MCF 10A (cell line): Measurements from ENCODE around the gene LGALS3. TPM values are rescaled to one million over a fixed set of nuclear protein-coding genes. Genes with fewer than 3 reads are reported as not detected.

Experiments
- BruUV-seq: library from RNA; stranded (reverse); fragments of 400-500 nt; replicated peaks from 2 replicates; lab custom pipeline; 2021; lab: Mats Ljungman, UMichigan
- CTCF ChIA-PET: fragments of 300-600 bp; sonication (Branson Sonifier 250); formaldehyde crosslinking; extraction: SDS; loops from one replicate; lab custom pipeline; 2021; ENCODE audit warnings: antibody characterized with exemption, inconsistent platforms; lab: Yijun Ruan, JAX
- POLR2A ChIA-PET: fragments of 300-600, 350-650 bp; sonication (Branson Sonifier 250); formaldehyde crosslinking; extraction: SDS; loops from one replicate; lab custom pipeline; 2020; ENCODE audit warnings: antibody characterized with exemption, inconsistent platforms; lab: Yijun Ruan, JAX
- DNase-seq: peaks from one replicate; pipeline ENCODE4 v3.0.0-alpha.2; 2018; ENCODE audit not compliant: unreplicated experiment
- H3K27ac Mint-ChIP-seq: one replicate; pipeline ENCODE4 v1.8.0; 2022; ENCODE audit warnings: mild to moderate bottlenecking, low read depth, mixed read lengths; ENCODE audit not compliant: unreplicated experiment
- H3K27me3 Mint-ChIP-seq: one replicate; pipeline ENCODE4 v1.8.0; 2022; ENCODE audit warnings: mixed read lengths; ENCODE audit not compliant: insufficient read depth, unreplicated experiment
- H3K36me3 Mint-ChIP-seq: one replicate; pipeline ENCODE4 v1.8.0; 2022; ENCODE audit warnings: mild to moderate bottlenecking, moderate library complexity, mixed read lengths; ENCODE audit not compliant: insufficient read depth, unreplicated experiment
- H3K4me1 Mint-ChIP-seq: one replicate; pipeline ENCODE4 v1.8.0; 2022; ENCODE audit warnings: mixed read lengths; ENCODE audit not compliant: insufficient read depth, unreplicated experiment
- H3K4me3 Mint-ChIP-seq: one replicate; pipeline ENCODE4 v1.8.0; 2022; ENCODE audit warnings: mild to moderate bottlenecking, moderate library complexity, mixed read lengths; ENCODE audit not compliant: unreplicated experiment
- H3K9me3 Mint-ChIP-seq: one replicate; pipeline ENCODE4 v1.8.0; 2022; ENCODE audit warnings: mixed read lengths; ENCODE audit not compliant: unreplicated experiment
- CTCF ChIP-seq: fragments of 200-600 bp; IDR thresholded peaks from one replicate; pipeline ENCODE4 v1.8.0; 2022; ENCODE audit warnings: antibody characterized with exemption, mild to moderate bottlenecking; ENCODE audit not compliant: unreplicated experiment
- intact Hi-C: fragments of 100-400 bp; cut with micrococcal nuclease; formaldehyde crosslinking; loops from 2 replicates; pipeline ENCODE4 v1.14.1; 2022
- total RNA-seq: library from RNA; stranded (reverse); gene quantifications from 2 replicates; pipeline ENCODE4 v1.2.3, GENCODE V29; 2022

Gene LGALS3
- total RNA-seq, 1 experiment from 2014 or later = 154 TPM

- no peaks in the 10 kb centered on the region for H3K27me3 Mint-ChIP-seq
- intact Hi-C loops = no loop called here
- no peak for TF ChIP-seq CTCF
- TSS peak; percentile 75 for BruUV-seq
- DNase-seq = peak; percentile 99
- ChIA-PET CTCF (interaction anchor here (0.6 to 1.8 kb wide), 6 partner anchors 9 to 1886 kb away, joined by 3 to 5 read pairs (median 4); partner anchors contain the start of gene FBXO34), POLR2A (interaction anchor here (0.5 to 1.8 kb wide), 10 partner anchors 10 to 224 kb away, joined by 3 to 9 read pairs (median 5); partner anchors contain the start of genes MAPK1IP1L, SOCS4 and WDHD1)
- peaks cover 22% of the 10 kb centered on the region for H3K4me1 Mint-ChIP-seq
- H3K36me3 Mint-ChIP-seq = peaks cover 7% of the 10 kb centered on the region
- H3K9me3 Mint-ChIP-seq = no peaks in the 10 kb centered on the region
- H3K27ac Mint-ChIP-seq = peak within 1 kb of the TSS; percentile 76
- H3K4me3 Mint-ChIP-seq = peak within 1 kb of the TSS; percentile 100
These were observed 62.4 kb downstream of the LGALS3 start, which contains the start of gene DLGAP5 for GRCh38 chr14:55191203-55192053. DLGAP5 (minus strand) TSS chr14:55191585; CDS start chr14:55189179, 2,406 bp downstream.

- no peak for DNase-seq
- peak overlapping the region; percentile 100 for H3K4me3 Mint-ChIP-seq
- H3K36me3 Mint-ChIP-seq = peaks cover 7% of the 10 kb centered on the region
- peaks cover 19% of the 10 kb centered on the region for H3K4me1 Mint-ChIP-seq
- CTCF ChIA-PET = interaction anchor here (0.6 to 1.8 kb wide), 5 partner anchors 9 to 1886 kb away, joined by 3 to 5 read pairs (median 3); partner anchors contain the start of gene FBXO34
- H3K27me3 Mint-ChIP-seq = no peaks in the 10 kb centered on the region
- no peaks in the 10 kb centered on the region for H3K9me3 Mint-ChIP-seq
- no peak for TF ChIP-seq CTCF
- TSS peak; percentile 63 for BruUV-seq
- POLR2A ChIA-PET = interaction anchor here (0.5 to 1.8 kb wide), 10 partner anchors 11 to 602 kb away, joined by 3 to 8 read pairs (median 3); partner anchors contain the start of gene MAPK1IP1L
- H3K27ac Mint-ChIP-seq = peak overlapping the region; percentile 76
- intact Hi-C loops = no loop called here
These were observed 63.1 kb downstream of the LGALS3 start for GRCh38 chr14:55192054-55192621.

GRCh38 chr14:55194656-55195355, 65.8 kb downstream of the LGALS3 start:
- Mint-ChIP-seq H3K4me3 (no peak overlapping the region), H3K27ac (no peak overlapping the region), H3K4me1 (peaks cover 9% of the 10 kb centered on the region), H3K36me3 (no peaks in the 10 kb centered on the region), H3K27me3 (no peaks in the 10 kb centered on the region), H3K9me3 (no peaks in the 10 kb centered on the region)
- no peak for DNase-seq
- no TSS peak for BruUV-seq
- ChIA-PET CTCF (interaction anchor here (0.6 to 0.8 kb wide), 5 partner anchors 17 to 786 kb away, joined by 3 read pairs; no protein-coding TSS in a partner anchor), POLR2A (no interaction called here)
- no peak for TF ChIP-seq CTCF
- intact Hi-C loops = no loop called here

Other genes with a start within 250 kb of the LGALS3 start
- gene GCH1, start 226.4 kb upstream of the LGALS3 start, total RNA-seq = 7.1 and 8.6 TPM in 2 replicates
- 5.8 and 6.5 TPM in 2 replicates for gene WDHD1, start 102.2 kb upstream of the LGALS3 start, total RNA-seq
- gene SOCS4, start 102.0 kb upstream of the LGALS3 start, total RNA-seq = 24.6 and 29.6 TPM in 2 replicates
- 118 and 123 TPM in 2 replicates for gene MAPK1IP1L, start 77.6 kb upstream of the LGALS3 start, total RNA-seq
- 13.4 and 17.6 TPM in 2 replicates for gene DLGAP5, start 62.3 kb downstream of the LGALS3 start, total RNA-seq
- 12.0 and 13.7 TPM in 2 replicates for gene FBXO34, start 142.2 kb downstream of the LGALS3 start, total RNA-seq